Neuron (in vitro differentiated cells): ENCODE measurements around the gene SHROOM3.
A peak's percentile ranks its signal among the peaks of the same experiment; 100 is the strongest.
"Not testable (repeated sequence)": the region's sequence is repeated elsewhere in the genome, so short reads cannot be mapped to it uniquely, and the experiment has no call there.

Source experiments
- H2AFZ ChIP-seq: one replicate; pipeline ENCODE4 v1.6.1; 2013; ENCODE audit warnings: low read depth, mild to moderate bottlenecking, inconsistent platforms, low read length, moderate library complexity
- H3K27me3 ChIP-seq: one replicate; pipeline ENCODE4 v1.6.1; 2013; ENCODE audit warnings: low read length; ENCODE audit not compliant: insufficient read depth
- H3K36me3 ChIP-seq: one replicate; pipeline ENCODE4 v1.6.1; 2013; ENCODE audit warnings: low read length; ENCODE audit not compliant: insufficient read depth
- H3K4me1 ChIP-seq: one replicate; pipeline ENCODE4 v1.6.1; 2013; ENCODE audit warnings: low read length; ENCODE audit not compliant: insufficient read depth
- H3K4me3 ChIP-seq: 2 replicates; pipeline ENCODE4 v1.5.1; 2013; ENCODE audit warnings: mild to moderate bottlenecking, low read length, moderate library complexity
- H3K9me3 ChIP-seq: one replicate; pipeline ENCODE4 v1.6.1; 2013; ENCODE audit warnings: low read length

Gene SHROOM3

DNA sequence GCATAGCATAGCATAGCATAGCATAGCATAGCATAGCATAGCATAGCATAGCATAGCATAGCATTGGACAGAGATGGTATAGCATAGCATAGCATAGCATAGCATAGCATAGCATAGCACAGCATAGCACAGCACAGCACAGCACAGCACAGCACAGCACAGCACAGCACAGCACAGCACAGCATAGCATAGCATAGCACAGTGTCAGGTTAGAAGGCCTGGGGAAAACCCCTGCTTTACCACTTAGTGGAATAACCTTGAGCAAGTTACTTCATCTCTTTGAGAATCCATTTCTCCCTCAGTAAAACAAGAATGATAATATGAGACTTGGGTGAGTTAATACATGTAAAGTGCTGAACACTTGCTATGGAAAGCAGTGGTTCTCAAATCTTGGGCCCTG is 173.5 kb downstream of the SHROOM3 start:
- H3K4me3 ChIP-seq, H3K36me3 ChIP-seq, H2AFZ ChIP-seq, H3K9me3 ChIP-seq, H3K27me3 ChIP-seq: not testable (repeated sequence)
- H3K4me1 ChIP-seq: peaks cover 32% of the 10 kb centered on the region

DNA sequence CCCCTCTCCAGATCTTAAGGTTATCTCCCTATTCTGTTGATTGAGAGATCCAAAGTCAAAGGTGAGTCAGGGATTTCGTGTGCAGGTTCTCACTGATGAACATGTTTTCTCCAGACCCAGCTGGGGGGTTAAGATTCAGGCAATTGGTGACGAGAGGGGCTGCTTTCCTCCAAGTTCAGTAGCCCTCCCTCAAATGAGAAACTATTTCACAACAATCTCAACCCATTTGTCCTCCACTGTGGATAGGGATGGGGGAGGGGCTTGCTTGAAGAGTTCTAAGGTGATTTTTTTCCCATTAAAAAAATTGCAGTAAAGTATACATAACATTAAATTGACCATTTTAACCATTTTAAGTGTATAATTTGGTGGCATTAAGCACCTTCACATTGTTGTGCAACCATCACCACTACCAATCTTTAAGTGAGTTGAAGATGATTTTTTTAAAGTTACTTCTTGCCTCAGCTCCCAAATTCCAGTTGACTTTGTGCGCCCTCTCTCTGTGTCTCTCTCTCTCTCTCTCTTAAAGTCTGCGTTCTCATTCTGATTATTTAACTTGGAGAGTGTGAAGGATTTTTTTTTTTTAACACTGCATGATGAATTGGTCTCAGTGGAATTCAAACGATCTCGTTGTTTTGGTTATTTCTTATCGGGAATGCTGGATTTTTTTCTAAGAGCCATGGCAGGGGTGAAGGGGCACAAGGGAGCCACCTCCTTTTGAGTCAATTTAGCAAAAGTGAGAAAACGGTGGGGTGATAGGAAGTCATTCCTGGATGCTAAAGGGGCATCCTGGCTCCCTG is 175.9 kb downstream of the SHROOM3 start:
- Histone ChIP-seq H3K4me1 (peaks cover 27% of the 10 kb centered on the region), H3K4me3 (no peak overlapping the region), H3K9me3 (no peaks in the 10 kb centered on the region), H2AFZ (no peak overlapping the region), H3K27me3 (no peaks in the 10 kb centered on the region), H3K36me3 (peaks cover 7% of the 10 kb centered on the region)

DNA sequence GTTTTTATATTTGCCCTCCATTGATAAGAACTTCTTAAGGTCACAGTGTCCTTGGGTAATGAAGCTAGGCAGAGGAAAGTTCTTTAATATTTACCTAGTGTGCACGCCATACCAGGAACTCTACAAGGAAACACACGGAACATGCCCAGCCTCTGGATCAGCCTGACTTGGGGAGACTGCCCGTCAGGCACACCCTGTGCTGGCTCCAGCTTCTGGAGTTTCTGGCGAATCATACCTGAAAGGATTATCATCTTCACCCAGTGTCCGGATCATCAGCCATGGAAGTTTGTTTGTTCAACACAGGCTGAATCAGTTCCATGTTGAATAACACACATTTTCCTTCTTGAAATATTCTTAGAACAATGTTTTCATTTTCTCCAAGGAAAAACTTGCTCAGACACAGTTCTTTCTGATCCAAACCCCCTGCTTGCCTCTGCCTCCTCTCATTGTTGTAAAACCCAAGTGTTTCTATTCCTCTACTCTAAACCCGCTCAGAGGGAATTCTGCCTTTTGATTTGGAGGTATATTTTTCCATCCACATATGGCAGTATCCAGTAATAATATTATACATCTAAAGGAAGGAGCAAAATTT is 176.7 kb downstream of the SHROOM3 start:
- H3K4me3 ChIP-seq: no peak overlapping the region
- peaks cover 7% of the 10 kb centered on the region for H3K36me3 ChIP-seq

DNA sequence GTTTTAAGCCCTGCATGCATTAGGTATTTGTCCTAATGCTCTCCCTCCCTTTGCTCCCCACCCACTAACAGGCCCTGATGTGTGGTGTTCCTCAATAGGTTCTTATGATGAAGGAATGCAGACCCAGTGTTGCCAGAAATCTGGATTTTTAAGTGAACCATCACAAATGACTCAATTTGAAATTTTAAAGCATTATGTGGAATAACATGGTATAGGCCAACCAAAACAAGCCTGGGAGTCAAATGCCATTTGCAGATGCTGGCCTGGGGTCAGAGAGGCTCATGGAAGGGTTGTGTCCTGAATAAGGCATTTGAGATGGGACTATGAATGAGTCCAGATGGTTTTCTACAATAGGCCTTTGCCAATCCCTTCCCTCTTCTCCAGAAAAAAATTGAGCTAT is 179.6 kb downstream of the SHROOM3 start:
- no peaks in the 10 kb centered on the region for H3K9me3 ChIP-seq
- peaks cover 9% of the 10 kb centered on the region for H3K4me1 ChIP-seq
- no peak overlapping the region for H2AFZ ChIP-seq
- H3K36me3 ChIP-seq: peaks cover 7% of the 10 kb centered on the region
- H3K27me3 ChIP-seq: no peaks in the 10 kb centered on the region
- H3K4me3 ChIP-seq: no peak overlapping the region

More for the DNA sequence above, 176.7 kb downstream of the SHROOM3 start:
- H2AFZ ChIP-seq: no peak overlapping the region
- no peaks in the 10 kb centered on the region for H3K9me3 ChIP-seq
- peaks cover 25% of the 10 kb centered on the region for H3K4me1 ChIP-seq
- H3K27me3 ChIP-seq: no peaks in the 10 kb centered on the region

DNA sequence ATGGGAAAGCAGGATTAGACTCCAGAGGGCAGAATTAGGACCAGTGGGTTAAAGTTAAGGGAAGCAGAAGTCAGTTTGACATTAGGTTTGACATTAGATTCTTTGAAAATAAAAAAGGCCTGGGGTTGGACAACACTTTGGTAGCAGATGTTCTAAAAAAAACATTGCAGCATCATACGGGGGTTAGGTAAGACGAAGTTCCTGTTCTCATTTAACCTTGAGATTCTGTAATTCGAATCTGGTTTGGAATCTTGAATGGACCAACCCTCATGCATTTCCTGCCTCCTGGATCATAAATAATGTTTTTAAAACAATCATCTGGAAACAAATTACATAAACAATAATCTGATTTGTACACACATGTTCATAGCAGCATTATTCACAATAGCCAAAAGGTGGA is 181.0 kb downstream of the SHROOM3 start:
- H3K4me1 ChIP-seq: peaks cover 7% of the 10 kb centered on the region
- peaks cover 7% of the 10 kb centered on the region for H3K36me3 ChIP-seq
- H3K9me3 ChIP-seq: no peaks in the 10 kb centered on the region
- no peaks in the 10 kb centered on the region for H3K27me3 ChIP-seq
- no peak overlapping the region for H2AFZ ChIP-seq
- H3K4me3 ChIP-seq: no peak overlapping the region

DNA sequence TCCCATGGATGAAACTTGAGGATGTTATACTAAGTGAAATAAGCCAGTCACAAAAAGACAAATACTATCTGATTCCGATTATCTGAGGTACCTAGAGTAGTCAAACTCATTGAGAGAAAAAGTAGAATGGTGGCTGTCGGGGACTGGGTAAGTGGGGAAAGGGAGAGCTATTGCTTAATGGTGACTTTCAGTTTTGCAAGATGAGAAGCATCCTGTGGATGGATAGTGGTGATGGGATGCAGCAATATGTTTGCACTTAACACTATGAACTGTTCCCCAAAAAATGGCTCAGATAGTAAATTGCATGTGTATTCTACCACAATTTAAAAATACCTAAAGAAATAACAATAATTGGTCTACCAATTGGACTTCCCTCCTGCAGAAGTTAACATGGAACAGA is 181.5 kb downstream of the SHROOM3 start:
- Histone ChIP-seq H3K36me3 (peaks cover 7% of the 10 kb centered on the region), H3K27me3 (no peaks in the 10 kb centered on the region), H2AFZ (no peak overlapping the region), H3K4me3 (no peak overlapping the region), H3K4me1 (peaks cover 3% of the 10 kb centered on the region), H3K9me3 (no peaks in the 10 kb centered on the region)

DNA sequence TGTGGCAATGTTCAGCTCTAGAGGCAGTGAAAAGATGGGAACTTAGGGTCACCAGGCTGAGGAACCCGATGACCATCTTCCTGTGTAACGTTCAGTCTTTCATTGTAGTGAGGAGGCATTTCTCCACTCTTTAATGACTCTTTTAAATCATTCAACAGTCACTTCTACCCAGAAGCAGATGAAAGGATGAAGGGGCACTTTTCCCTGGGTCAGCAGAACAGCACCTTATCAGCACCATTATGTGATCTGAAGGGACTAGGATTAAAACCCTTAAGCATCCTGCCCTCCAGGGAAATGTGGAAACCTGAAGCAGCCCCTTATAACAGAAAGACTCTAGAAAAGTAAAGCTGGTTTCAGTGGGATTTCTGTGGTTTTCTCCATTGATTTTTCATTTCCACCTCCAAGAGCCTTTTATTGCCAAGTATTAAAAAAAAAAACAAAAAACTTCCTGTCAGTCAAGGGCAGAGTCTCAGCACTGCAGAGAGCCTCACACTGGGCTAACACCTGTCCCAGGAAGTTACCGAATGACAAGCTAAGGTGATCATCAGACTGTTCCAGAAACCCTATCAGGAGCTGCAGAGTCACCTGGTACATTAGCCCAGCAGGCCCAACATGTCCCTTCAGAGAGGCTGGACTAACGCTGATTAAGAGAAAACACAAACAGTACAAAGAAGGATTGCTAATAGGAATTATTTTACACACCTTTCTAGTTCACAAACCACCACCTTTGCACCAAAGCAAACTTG is 185.9 kb downstream of the SHROOM3 start:
- Histone ChIP-seq H3K4me3 (no peak overlapping the region), H3K4me1 (peaks cover 37% of the 10 kb centered on the region), H3K36me3 (no peaks in the 10 kb centered on the region), H3K27me3 (no peaks in the 10 kb centered on the region), H3K9me3 (no peaks in the 10 kb centered on the region), H2AFZ (no peak overlapping the region)

DNA sequence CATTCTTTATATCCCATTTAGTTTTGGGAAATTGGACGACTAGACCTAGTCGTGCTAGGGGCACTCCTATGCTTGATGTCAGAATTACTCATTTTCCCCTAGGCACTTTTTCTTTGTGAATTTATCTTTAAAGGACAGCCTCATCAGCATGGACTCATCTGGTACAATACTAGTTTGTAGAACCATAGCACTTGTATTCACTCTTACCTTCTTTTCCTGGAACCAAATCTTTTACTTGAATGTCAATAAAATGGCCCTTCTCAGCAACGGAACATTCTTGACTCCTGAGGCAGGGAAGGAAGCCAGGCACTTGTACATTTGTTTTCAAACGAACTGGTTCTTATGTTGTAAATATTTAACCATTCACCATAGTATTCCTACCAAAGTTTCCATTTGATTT is 187.1 kb downstream of the SHROOM3 start:
- no peaks in the 10 kb centered on the region for H3K9me3 ChIP-seq
- H2AFZ ChIP-seq: no peak overlapping the region
- no peaks in the 10 kb centered on the region for H3K36me3 ChIP-seq
- no peaks in the 10 kb centered on the region for H3K27me3 ChIP-seq
- no peak overlapping the region for H3K4me3 ChIP-seq
- H3K4me1 ChIP-seq: peaks cover 47% of the 10 kb centered on the region

DNA sequence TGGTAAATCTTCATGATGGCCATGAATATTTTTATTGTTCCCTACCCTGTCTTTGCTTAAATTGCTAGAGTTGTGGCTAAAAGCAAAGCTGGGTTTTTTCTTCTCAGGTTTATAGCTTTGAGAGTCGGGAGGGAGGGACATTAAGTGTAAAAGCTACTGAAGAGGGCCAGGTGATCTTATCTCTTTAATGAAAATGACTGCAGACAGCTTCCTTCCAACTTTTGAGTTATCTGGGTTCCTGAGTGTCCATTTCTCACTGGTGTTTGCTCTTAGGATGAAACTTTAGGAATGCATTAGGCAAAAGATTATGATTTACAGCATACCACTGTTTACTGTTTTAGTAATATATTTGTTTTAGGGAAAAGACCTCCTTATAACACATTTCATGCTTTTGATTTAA is 187.7 kb downstream of the SHROOM3 start:
- Histone ChIP-seq H3K4me3 (no peak overlapping the region), H3K27me3 (no peaks in the 10 kb centered on the region), H3K4me1 (peaks cover 47% of the 10 kb centered on the region), H3K9me3 (no peaks in the 10 kb centered on the region), H3K36me3 (no peaks in the 10 kb centered on the region), H2AFZ (no peak overlapping the region)

DNA sequence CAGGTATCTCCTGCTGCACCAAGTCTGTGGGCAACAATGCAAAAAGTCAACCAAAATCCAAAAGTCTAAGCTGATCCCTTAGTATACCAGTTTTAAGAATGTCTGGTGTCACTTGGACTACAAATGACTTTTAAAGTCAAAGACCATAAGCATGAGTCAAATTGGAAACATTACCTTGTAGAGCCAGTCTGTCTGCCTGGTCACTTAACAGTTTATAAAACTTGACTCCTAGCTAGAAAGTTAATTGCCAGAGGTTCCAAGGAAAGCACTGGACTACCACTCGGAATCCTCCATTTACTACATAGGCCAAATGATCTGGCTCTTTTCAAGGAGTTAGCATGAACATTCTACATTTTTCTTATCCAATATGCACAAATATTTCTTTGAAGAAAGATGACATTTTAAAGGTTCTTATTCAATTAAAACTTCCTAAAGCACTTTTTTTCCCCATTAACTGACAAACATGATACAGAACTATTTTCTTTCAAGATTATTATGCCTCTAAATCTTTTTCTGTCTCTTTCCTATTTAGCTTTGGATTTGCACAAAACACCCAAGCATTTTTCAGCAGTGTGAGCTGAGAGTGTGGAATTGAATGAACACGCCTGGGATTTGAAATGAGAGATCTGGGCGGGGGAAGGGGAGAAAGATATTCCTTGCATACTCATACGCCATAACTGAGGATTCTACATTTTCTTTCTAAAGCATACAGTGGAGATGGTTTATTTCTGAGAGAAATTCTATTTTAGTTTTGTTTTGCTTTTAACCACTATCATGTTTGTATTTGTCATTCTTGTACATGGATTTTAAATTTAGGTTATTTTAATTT is 188.4 kb downstream of the SHROOM3 start:
- Histone ChIP-seq H3K4me3 (no peak overlapping the region), H3K9me3 (no peaks in the 10 kb centered on the region), H2AFZ (no peak overlapping the region), H3K27me3 (no peaks in the 10 kb centered on the region), H3K36me3 (no peaks in the 10 kb centered on the region), H3K4me1 (peaks cover 47% of the 10 kb centered on the region)

DNA sequence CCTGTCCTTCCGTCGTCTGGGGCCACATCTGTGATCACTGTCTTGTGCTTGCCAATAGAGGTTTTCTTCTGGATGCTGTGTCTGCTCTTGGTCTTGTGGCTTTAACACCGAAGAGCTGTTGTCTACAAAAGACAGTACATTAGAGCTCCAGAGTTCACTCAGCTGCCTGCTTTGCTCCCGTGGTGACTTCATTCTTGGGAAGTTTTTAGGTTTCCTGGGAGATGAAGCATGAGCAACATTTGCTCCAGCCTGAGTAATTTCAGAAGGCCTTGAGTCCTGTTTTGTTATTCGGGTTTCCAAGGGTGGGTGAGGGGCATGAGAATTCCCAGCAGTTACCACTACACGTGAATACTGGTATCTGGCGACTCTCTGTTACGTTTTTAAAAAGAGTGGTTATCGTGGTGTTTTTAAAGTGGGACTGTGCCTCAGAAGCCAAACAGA is 189.2 kb downstream of the SHROOM3 start:
- Histone ChIP-seq H3K4me3 (peak overlapping the region; percentile 7), H2AFZ (no peak overlapping the region), H3K36me3 (peaks cover 5% of the 10 kb centered on the region), H3K4me1 (peaks cover 47% of the 10 kb centered on the region), H3K9me3 (no peaks in the 10 kb centered on the region), H3K27me3 (no peaks in the 10 kb centered on the region)

DNA sequence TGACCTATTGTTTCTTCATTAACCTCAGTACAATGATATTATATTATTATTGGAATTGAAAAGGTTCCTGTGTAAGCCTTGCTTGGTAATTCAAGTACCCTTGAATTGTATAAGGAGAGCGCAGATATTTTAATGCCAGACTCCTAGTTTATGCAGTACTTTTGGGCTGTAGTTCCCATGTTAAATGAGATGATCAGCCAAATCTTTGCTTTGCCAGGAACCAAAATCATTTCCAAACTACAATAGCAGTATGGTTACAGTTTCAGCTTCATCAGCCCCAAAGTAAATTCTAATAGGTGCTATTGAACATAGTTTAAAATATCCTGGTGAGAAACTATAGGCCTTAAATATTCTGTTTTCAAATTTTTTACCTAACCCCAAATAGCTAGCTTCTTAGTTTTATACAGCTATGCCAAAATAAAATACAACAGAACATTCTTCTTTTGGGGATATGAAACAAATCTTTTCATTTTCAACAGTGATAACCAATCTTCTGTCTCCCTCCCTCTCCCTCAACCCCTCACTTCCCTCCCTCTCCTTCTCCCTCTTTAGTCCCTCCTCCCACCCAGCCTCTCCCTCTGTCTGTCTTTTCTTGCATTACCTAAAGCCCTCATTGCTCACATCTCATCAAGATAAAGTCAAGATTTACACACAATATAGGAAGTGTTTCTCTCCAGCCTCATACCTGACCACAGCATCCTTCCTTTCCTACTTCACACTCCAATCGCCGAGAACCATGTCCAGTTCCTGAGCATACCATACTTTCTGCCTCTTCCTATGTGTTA is 190.1 kb downstream of the SHROOM3 start:
- no peaks in the 10 kb centered on the region for H3K9me3 ChIP-seq
- H3K4me3 ChIP-seq: no peak overlapping the region
- no peak overlapping the region for H2AFZ ChIP-seq
- peaks cover 8% of the 10 kb centered on the region for H3K36me3 ChIP-seq
- H3K27me3 ChIP-seq: no peaks in the 10 kb centered on the region
- peaks cover 47% of the 10 kb centered on the region for H3K4me1 ChIP-seq
